Middle frontal gyrus (tissue), 1 donor: ENCODE results near the gene CEP95.
"Not testable (repeated sequence)": the region's sequence is repeated elsewhere in the genome, so short reads cannot be mapped to it uniquely, and the experiment has no call there.

ENCODE experiments used
- DNase-seq: peaks from one replicate; pipeline ENCODE4 v3.0.0-alpha.2; 2015; ENCODE audit warnings: low spot score; ENCODE audit errors: extremely low spot score

CEP95 gene

GRCh38 chr17:64506576-64507412, at the start of gene CEP95:
CEP95 (plus strand) TSS chr17:64506977; CDS start chr17:64507098, 121 bp downstream.
- DNase-seq: peak; percentile 83

- no peak for DNase-seq
These were observed 49.6 kb upstream of the CEP95 start for GRCh38 chr17:64457156-64457555.

DNA sequence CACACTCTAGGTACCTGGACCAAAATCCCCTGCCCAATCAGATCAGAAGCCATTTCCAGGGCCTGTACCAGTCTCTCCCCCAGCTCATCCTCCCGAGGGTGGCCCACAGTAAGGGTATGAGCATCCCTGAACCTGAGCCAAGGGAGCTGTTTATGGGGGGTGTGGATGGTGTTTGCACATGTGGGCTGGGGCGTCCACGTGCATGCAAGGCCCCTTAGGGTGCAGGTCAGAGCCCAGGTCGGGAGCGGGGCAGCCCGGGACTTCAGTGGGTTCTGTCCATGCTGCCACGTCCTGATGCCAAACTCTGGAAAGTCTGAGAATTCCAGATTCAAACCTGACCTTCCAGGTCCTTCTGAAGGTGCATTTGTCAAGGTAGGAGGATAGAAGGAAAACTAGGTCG, 48.0 kb upstream of the CEP95 start:
- DNase-seq: no peak

DNA sequence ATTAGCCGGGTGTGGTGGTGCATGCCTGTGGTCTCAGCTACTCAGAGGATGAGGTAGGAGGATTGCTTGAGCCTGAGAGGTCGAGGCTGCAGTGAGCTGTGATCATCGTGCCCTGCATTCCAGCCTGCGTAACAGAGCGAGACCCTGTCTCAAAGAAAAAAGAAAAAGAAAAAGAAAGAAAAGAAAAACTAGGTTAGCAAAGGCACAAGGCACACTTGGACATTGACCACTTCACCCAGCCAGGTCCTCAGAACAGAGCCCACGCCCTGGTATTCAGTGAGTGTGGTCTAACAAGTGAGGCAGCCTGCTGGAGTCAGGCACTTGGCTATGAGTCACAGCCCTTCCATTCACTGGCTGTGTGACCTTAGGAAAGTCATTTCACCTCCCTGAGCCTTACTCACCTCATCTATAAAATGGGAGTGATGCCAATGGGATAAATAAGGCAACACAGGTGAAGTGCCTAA, 47.5 kb upstream of the CEP95 start:
- DNase-seq: no peak

DNA sequence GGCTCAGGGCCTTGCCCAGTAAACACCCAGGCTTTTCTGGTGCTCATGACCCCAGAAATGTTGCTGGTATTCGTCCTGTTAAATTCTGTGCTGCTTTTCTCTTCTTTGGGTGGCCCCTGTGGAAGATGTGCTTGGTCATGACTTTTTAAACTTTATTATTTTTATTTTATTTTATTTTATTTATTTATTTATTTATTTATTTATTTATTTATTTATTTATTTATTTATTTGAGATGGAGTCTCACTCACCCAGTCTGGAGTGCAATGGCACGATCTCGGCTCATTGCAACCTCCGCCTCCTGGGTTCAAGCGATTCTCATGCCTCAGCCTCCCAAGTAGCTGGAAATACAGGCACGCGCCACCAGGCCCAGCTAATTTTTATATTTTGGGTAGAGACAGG, 47.0 kb upstream of the CEP95 start:
- DNase-seq: not testable (repeated sequence)

DNA sequence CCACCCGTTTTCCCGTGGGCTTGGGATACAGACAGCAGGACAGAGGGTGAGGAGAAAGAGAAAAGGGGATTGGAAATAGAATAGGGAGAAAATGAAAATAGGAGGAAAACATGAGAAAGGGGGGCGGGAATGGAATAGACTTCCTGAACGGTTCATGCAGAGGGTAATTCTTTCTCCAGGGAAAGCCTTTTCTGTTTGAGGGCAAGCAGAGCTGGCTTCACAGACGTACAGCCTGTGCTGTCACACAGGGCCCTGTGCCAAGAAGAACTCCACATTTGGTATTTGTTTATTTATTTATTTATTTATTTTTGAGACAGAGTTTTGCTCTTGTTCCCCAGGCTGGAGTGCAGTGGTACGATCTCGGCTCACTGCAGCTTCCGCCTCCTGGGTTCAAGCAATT, 45.8 kb upstream of the CEP95 start:
- DNase-seq: no peak

GRCh38 chr17:64461788-64462187, 45.0 kb upstream of the CEP95 start:
- no peak for DNase-seq

GRCh38 chr17:64466019-64466735, 40.6 kb upstream of the CEP95 start:
- DNase-seq: no peak

GRCh38 chr17:64466834-64467233, 39.9 kb upstream of the CEP95 start:
- DNase-seq: not testable (repeated sequence)

DNA sequence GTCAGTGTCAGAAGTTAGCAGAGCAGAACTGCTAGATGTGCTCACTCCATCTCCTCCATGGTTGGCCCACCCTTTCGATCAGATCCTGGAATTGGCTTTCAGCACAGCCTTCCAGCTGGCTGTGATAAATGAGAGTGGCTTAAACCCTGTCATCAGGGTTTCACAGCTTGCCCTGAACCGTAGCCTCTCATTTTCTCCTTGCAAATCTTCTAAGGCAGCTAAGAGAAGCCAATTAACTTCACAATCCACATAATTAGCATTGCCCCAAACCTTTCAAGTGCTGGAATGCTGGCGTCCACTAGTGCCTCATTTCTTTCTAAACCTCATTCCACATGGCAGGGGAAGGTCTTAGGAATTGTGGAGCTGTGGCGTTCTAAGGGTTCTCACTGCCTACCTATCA, 36.2 kb upstream of the CEP95 start:
- DNase-seq: no peak

DNA sequence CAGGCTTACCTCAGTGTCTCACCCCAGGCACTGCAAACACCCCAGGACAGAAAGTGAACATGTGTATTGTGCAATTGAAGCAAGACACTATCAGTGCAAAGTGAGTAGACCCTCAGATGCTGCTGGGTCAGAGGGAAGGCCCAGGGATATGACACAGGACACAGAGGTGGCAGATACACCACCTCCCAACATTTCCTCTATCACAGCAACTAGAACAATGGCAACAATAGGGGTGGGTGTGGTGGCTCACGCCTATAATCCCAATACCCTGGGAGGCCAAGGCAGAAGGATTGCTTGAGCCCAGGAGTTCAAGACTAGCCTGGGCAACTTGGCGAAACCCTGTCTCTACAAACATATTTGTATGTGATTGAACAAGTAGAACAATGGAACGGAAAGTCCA, 35.3 kb upstream of the CEP95 start:
- DNase-seq: no peak

DNA sequence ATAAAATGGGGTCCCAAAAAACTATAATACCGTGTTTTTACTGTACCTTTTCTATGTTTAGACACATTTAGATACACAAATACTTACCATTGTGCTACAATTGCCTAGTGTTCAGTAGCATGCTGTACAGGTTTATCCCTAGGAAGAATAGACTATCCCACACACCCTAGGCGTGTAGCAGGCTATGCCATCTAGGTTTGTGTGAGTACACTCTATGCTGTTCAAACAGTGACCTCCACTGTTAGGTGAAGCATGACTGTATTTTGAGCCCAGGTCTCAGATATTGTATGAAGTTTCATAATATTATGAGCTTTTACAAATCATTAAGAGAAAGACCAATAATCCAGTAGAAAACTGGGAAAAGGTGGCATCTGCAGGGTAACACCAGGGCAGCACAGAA, 34.2 kb upstream of the CEP95 start:
- DNase-seq: no peak

DNA sequence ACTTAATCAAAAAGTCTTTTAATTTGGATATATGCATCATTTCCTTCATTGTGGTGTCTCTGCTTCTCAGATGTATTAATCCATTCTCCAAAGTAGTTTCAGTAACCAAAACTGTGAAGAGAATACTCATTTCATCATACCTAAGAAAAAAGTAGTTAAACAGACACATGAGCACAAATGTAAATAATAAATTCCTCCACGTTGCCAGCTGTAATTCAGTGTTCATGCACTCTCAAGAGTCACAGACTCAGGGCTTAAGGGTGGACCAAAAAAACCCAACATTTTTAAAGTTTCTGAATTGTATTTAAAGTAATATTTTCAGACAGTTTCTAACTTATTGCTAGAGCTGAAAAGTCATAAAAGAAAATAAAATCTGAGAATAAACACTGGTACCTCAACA, 28.9 kb upstream of the CEP95 start:
- DNase-seq: no peak

DNA sequence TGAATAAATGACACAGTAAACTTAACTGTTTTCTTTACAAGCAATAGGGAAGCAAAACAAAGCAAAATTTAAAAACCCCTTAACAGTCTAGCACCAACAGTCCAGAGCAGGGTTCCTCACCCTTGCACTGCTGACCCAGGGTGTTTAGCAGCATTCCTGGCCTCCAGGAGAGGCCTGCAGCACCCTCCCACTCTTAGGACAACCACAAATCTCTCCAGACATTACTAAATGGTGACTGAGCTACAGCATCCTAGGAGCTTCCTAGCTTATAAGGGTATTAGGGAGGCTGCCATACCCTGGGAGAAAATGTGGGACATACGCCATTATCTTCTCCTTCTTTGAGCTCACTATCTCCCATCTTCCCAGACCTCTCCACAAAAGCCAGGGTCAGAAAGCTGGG, 25.8 kb upstream of the CEP95 start:
- DNase-seq: no peak

DNA sequence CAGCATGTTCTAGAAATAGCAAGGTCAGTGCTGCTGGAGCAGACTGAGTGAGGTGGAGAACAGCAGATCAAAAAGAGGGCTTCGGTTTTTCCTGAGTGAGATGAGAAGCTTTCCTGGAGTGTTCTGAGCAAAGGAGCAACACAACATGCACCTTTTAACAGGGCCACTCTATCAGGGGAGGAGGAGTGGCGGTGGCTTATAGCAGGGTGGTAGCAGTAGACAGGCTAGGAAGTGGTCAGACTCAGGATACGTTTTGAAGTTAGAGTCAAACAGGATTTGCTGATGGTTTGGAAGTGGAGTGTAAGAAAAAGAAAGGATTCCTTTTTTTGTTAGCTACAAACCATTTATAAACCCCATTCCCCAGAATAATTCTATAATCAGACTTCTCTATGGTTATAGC, 22.4 kb upstream of the CEP95 start:
- DNase-seq: no peak

- no peak for DNase-seq
These were observed 18.5 kb upstream of the CEP95 start for GRCh38 chr17:64488301-64488700.

GRCh38 chr17:64491034-64491860, 15.5 kb upstream of the CEP95 start:
- DNase-seq: no peak

DNA sequence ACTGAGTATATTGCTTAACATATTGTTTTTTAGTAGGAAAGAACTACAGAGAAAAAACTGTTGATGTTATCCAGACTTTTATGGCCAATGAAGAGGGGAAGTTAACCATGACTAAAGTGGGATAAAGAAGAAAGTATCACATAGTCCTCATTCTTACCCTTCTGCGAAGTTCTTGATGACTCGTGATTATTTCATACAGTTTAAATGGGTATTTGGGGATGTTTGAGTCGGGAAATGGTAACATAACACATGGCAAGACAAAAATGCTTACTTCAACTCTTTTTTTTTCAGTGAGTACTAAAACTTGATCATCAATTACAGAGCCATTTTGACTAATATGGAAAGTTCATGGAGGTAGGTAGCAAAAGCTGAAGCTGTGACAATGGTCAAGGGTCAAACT, 14.8 kb upstream of the CEP95 start:
- no peak for DNase-seq

- DNase-seq: no peak
These were observed 14.2 kb upstream of the CEP95 start for GRCh38 chr17:64492481-64493109.

DNA sequence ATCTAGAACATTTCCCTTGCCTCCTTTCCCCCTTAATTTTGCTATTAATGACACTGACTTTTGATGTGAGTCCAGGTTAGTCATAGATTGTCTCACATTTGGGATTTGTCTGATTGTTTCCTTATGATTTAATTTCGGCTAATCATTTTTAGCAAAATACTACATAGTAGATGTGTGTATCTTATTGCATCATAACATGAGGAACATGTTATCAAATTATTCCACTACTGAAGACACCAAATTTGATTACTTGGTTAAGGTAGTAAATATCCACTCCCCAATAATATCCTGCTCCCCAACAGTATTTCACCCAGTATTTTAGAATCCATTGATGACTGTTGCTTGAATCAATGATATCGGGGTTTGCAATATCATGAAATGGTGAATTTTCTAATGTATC, 12.7 kb upstream of the CEP95 start:
- DNase-seq: no peak

- DNase-seq: not testable (repeated sequence)
These were observed 11.5 kb upstream of the CEP95 start for GRCh38 chr17:64495300-64495699.
